CD14-positive monocyte (primary cell): ENCODE results near the gene EXD2. TPM values are rescaled to one million over a fixed set of nuclear protein-coding genes. Genes with fewer than 3 reads are reported as not detected.

Experiments used
- DNase-seq, 3 donors: peaks; one replicate each; pipeline ENCODE4 v3.0.0-alpha.2; 2011 to 2022
- H2AFZ ChIP-seq: 2 replicates; pipeline ENCODE4 v1.6.0; 2012; ENCODE audit warnings: mild to moderate bottlenecking, low read depth, low read length, inconsistent platforms; ENCODE audit not compliant: insufficient read depth, poor library complexity, severe bottlenecking
- H3K27ac ChIP-seq, 2 donors: 1 replicate in 1 of 2; 2 replicates in 1 of 2; pipeline ENCODE4 v1.5.1; 2012 to 2013; ENCODE audit warnings: low read length in 2 of 2, control low read depth in 1 of 2, inconsistent platforms in 1 of 2, low read depth in 1 of 2, mild to moderate bottlenecking in 1 of 2
- H3K27me3 ChIP-seq, 2 donors: one replicate each; pipeline versions ENCODE4 v1.6.0 to v1.6.1; 2011 to 2013; ENCODE audit warnings: low read length in 2 of 2; ENCODE audit not compliant: control insufficient read depth in 2 of 2, insufficient read depth in 2 of 2
- H3K36me3 ChIP-seq, 2 donors: replicated peaks in 1 of 2; 1 replicate in 1 of 2; 2 replicates in 1 of 2; pipeline versions ENCODE4 v1.5.1 to v1.6.1; 2012 to 2013; ENCODE audit warnings: low read length in 2 of 2, control low read depth in 1 of 2, inconsistent platforms in 1 of 2, mild to moderate bottlenecking in 1 of 2; ENCODE audit not compliant: insufficient read depth in 2 of 2, control insufficient read depth in 1 of 2
- H3K4me1 ChIP-seq, 2 donors: 1 replicate in 1 of 2; 2 replicates in 1 of 2; pipeline versions ENCODE4 v1.5.1 to v1.6.1; 2012 to 2013; ENCODE audit warnings: low read length in 2 of 2, control low read depth in 1 of 2, inconsistent platforms in 1 of 2, mild to moderate bottlenecking in 1 of 2, moderate library complexity in 1 of 2; ENCODE audit not compliant: insufficient read depth in 2 of 2, control insufficient read depth in 1 of 2
- H3K4me2 ChIP-seq: replicated peaks from 2 replicates; pipeline ENCODE3; 2012; ENCODE audit warnings: low read length, moderate library complexity, mild to moderate bottlenecking; ENCODE audit not compliant: poor library complexity, severe bottlenecking; ENCODE audit errors: extremely low read depth
- H3K4me3 ChIP-seq, 3 experiments: fragments of 200-600 bp in 1 of 3; sonication (generic) in 1 of 3; replicated peaks in 1 of 3; 1 replicate in 2 of 3; 2 replicates in 1 of 3; pipeline ENCODE4 v1.5.1; 2011 to 2013; ENCODE audit warnings: low read length in 3 of 3, mild to moderate bottlenecking in 3 of 3, control low read depth in 2 of 3, low read depth in 2 of 3, inconsistent platforms in 1 of 3, moderate library complexity in 1 of 3
- H3K79me2 ChIP-seq: 2 replicates; pipeline ENCODE4 v1.6.0; 2012; ENCODE audit warnings: mild to moderate bottlenecking, control low read depth, inconsistent platforms, low read length, moderate library complexity; ENCODE audit not compliant: insufficient read depth
- H3K9ac ChIP-seq: 2 replicates; pipeline ENCODE4 v1.6.0; 2017; ENCODE audit warnings: low read length, mild to moderate bottlenecking; ENCODE audit not compliant: insufficient read depth, poor library complexity, severe bottlenecking
- H3K9me3 ChIP-seq, 2 donors: replicated peaks in 1 of 2; 1 replicate in 1 of 2; 2 replicates in 1 of 2; pipeline versions ENCODE4 v1.5.1 to v1.6.1; 2012 to 2013; ENCODE audit warnings: low read length in 2 of 2, control low read depth in 1 of 2; ENCODE audit not compliant: control insufficient read depth in 1 of 2, insufficient read depth in 1 of 2
- H4K20me1 ChIP-seq: 2 replicates; pipeline ENCODE4 v1.6.0; 2012; ENCODE audit warnings: mild to moderate bottlenecking, low read length, control low read depth, moderate library complexity; ENCODE audit not compliant: insufficient read depth
- H3K27ac Mint-ChIP-seq, 7 donors: one replicate each; pipeline ENCODE4 v1.8.0; 2020; ENCODE audit warnings: mild to moderate bottlenecking in 7 of 7, mixed read lengths in 7 of 7, moderate library complexity in 6 of 7, inconsistent platforms in 2 of 7
- H3K27me3 Mint-ChIP-seq, 3 donors: one replicate each; pipeline ENCODE4 v1.8.0; 2021 to 2022; ENCODE audit warnings: low read depth in 3 of 3, mild to moderate bottlenecking in 3 of 3, mixed read lengths in 3 of 3, moderate library complexity in 3 of 3, inconsistent platforms in 1 of 3
- H3K36me3 Mint-ChIP-seq, 2 donors: one replicate each; pipeline ENCODE4 v1.8.0; 2020; ENCODE audit warnings: mixed read lengths in 2 of 2, inconsistent platforms in 1 of 2, mild to moderate bottlenecking in 1 of 2
- H3K4me1 Mint-ChIP-seq: one replicate; pipeline ENCODE4 v1.8.0; 2020; ENCODE audit warnings: mild to moderate bottlenecking, mixed read lengths
- H3K4me3 Mint-ChIP-seq, 2 donors: one replicate each; pipeline ENCODE4 v1.8.0; 2020; ENCODE audit warnings: mild to moderate bottlenecking in 2 of 2, mixed read lengths in 2 of 2, moderate library complexity in 1 of 2
- H3K9me3 Mint-ChIP-seq, 7 donors: one replicate each; pipeline ENCODE4 v1.8.0; 2020 to 2022; ENCODE audit warnings: mixed read lengths in 7 of 7, mild to moderate bottlenecking in 6 of 7, moderate library complexity in 6 of 7, inconsistent platforms in 2 of 7
- WGBS: methylation state at CpG from one replicate; pipeline ENCODE4 v1.1.5; 2013; ENCODE audit warnings: missing lambda C conversion rate; ENCODE audit not compliant: insufficient coverage; 5-methylcytosine and 5-hydroxymethylcytosine counted together
- intact Hi-C, 2 donors: fragments of 100-400 bp; cut with micrococcal nuclease; formaldehyde crosslinking; loops; one replicate each; pipeline versions ENCODE4 v1.15.0 to v1.15.1; 2023
- polyA plus RNA-seq, 3 donors: library from polyadenylated mRNA; depleted of rRNA in 1 of 3; unstranded in 2 of 3; stranded (reverse) in 1 of 3; fragments of 300-500 nt in 2 of 3; fragments of >200 nt in 1 of 3; fragmentation: Illumina TruSeq in 2 of 3; gene quantifications; 1 replicate in 2 of 3; 2 replicates in 1 of 3; pipeline ENCODE4 v1.2.3, GENCODE V29; 2012 to 2021
- TF ChIP-seq, protein P1 (sequence below): fragments of 200-600 bp; IDR thresholded peaks from one replicate; pipeline ENCODE4 v1.8.0; 2022; ENCODE audit warnings: antibody characterized with exemption, mild to moderate bottlenecking

Gene EXD2
- polyA plus RNA-seq, 3 donors = 2.3 to 4.0 (median 3.1) TPM

DNA sequence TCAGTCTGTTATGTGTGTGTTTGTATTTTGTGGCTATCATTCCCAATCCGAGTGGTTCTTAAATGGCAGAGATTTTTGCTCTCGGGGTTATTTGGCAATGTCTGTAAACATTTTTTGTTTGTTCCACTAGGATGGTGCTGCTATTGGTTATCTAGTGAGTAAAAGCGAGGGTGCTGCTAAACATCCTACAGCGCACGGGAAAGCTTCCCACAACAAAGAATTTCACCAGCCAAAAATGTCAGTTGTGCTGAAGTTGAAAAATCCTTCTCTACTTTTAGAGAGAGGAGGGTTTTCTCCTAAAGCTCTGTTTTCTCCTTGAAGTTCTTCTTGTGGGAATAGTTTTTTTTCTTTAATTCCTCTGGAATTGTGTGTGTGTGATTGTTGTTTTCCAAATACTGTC, 2.4 kb downstream of the EXD2 start:
- Histone ChIP-seq H3K36me3 (no peaks in the 10 kb centered on the region), H3K79me2 (no peaks in the 10 kb centered on the region), H4K20me1 (no peaks in the 10 kb centered on the region), H3K4me3 (no peak overlapping the region), H3K9ac (no peak overlapping the region), H3K27ac (no peak overlapping the region), H3K4me1 (peaks cover 9% of the 10 kb centered on the region in 2 donors), H3K4me2 (no peak overlapping the region), H2AFZ (no peak overlapping the region), H3K27me3 (no peaks in the 10 kb centered on the region), H3K9me3 (no peaks in the 10 kb centered on the region)
- H3K9me3 Mint-ChIP-seq = no peaks in the 10 kb centered on the region
- H3K36me3 Mint-ChIP-seq = peaks cover 0 to 3% of the 10 kb centered on the region in 2 donors
- peaks cover 0 to 7% (median 4%) of the 10 kb centered on the region in 3 donors for H3K27me3 Mint-ChIP-seq
- TF ChIP-seq, protein P1, sequence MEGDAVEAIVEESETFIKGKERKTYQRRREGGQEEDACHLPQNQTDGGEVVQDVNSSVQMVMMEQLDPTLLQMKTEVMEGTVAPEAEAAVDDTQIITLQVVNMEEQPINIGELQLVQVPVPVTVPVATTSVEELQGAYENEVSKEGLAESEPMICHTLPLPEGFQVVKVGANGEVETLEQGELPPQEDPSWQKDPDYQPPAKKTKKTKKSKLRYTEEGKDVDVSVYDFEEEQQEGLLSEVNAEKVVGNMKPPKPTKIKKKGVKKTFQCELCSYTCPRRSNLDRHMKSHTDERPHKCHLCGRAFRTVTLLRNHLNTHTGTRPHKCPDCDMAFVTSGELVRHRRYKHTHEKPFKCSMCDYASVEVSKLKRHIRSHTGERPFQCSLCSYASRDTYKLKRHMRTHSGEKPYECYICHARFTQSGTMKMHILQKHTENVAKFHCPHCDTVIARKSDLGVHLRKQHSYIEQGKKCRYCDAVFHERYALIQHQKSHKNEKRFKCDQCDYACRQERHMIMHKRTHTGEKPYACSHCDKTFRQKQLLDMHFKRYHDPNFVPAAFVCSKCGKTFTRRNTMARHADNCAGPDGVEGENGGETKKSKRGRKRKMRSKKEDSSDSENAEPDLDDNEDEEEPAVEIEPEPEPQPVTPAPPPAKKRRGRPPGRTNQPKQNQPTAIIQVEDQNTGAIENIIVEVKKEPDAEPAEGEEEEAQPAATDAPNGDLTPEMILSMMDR = no peak
- H3K27ac Mint-ChIP-seq = no peak overlapping the region
- intact Hi-C loops = no loop called here
- 90% methylated on average over 2 of the region's 5 CpGs for WGBS
- H3K4me3 Mint-ChIP-seq = no peak overlapping the region
- H3K4me1 Mint-ChIP-seq = peaks cover 11% of the 10 kb centered on the region
- DNase-seq = no peak

DNA sequence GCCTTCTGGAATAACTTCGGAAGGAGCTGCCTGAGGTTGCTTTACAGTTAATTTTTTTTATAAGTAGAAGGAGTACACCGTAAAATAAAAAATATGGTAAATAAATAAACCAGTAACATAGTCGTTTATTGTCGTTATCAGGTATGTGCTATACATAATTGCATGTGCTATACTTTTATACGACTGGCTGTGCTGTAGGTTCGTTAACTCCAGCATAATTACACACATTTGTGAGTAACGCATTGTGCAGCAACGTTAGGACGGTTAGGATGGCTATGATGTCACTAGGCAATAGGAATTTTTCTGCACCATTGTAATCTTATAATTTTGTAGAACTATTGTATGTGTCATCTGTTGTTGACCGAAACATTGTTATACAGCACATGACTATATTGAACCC, 8.5 kb downstream of the EXD2 start:
- H3K27ac ChIP-seq = no peak overlapping the region
- no peak overlapping the region for H2AFZ ChIP-seq
- no peaks in the 10 kb centered on the region for H3K36me3 ChIP-seq
- no peaks in the 10 kb centered on the region for H3K79me2 ChIP-seq
- H3K27me3 ChIP-seq = no peaks in the 10 kb centered on the region
- no peak for DNase-seq
- H3K4me1 Mint-ChIP-seq = no peaks in the 10 kb centered on the region
- no peaks in the 10 kb centered on the region for H3K9me3 ChIP-seq
- no peaks in the 10 kb centered on the region for H4K20me1 ChIP-seq
- no peak overlapping the region for H3K4me3 ChIP-seq
- no peak overlapping the region for H3K4me2 ChIP-seq
- H3K9me3 Mint-ChIP-seq = no peaks in the 10 kb centered on the region
- H3K4me1 ChIP-seq = no peaks in the 10 kb centered on the region
- no peak overlapping the region for H3K27ac Mint-ChIP-seq
- no peak overlapping the region for H3K9ac ChIP-seq
- H3K4me3 Mint-ChIP-seq = no peak overlapping the region
- peaks cover 0 to 2% (median 0%) of the 10 kb centered on the region in 3 donors for H3K27me3 Mint-ChIP-seq
- 90% methylated on average over 4 of the region's 10 CpGs for WGBS
- TF ChIP-seq, protein P1 = no peak
- peaks cover 0 to 6% of the 10 kb centered on the region in 2 donors for H3K36me3 Mint-ChIP-seq
- intact Hi-C loops = no loop called here
